Lower leg skin (tissue), 4 donors: ENCODE data around the gene QSER1. TPM values are rescaled to one million over a fixed set of nuclear protein-coding genes. Genes with fewer than 3 reads are reported as not detected.

Source experiments
- DNase-seq, 2 donors: peaks; one replicate each; pipeline ENCODE4 v3.0.0-alpha.2; 2019; ENCODE audit warnings: low spot score in 2 of 2
- H3K4me3 ChIP-seq: fragments of 200-600 bp; sonication (generic); 2 replicates; pipeline ENCODE4 v1.5.1; 2017; ENCODE audit warnings: mild to moderate bottlenecking, low read depth; ENCODE audit not compliant: poor library complexity, severe bottlenecking
- CTCF ChIP-seq, 3 donors: fragments of 450-650 bp; IDR thresholded peaks; one replicate each; pipeline ENCODE4 v1.5.1; 2016; ENCODE audit warnings: antibody characterized with exemption in 3 of 3, mild to moderate bottlenecking in 3 of 3, moderate library complexity in 2 of 3
- POLR2A ChIP-seq, 2 donors: fragments of 450-650 bp; IDR thresholded peaks; one replicate each; pipeline ENCODE4 v1.6.1; 2016 to 2017; ENCODE audit warnings: antibody characterized with exemption in 2 of 2, mild to moderate bottlenecking in 1 of 2, moderate library complexity in 1 of 2
- WGBS, 2 donors: methylation state at CpG; one replicate each; pipeline ENCODE4 v1.1.5; 2018; 5-methylcytosine and 5-hydroxymethylcytosine counted together
- intact Hi-C: fragments of 100-400 bp; cut with DNase I; formaldehyde crosslinking; loops from one replicate; pipeline ENCODE4 v1.15.0; 2023; ENCODE audit warnings: low total_unique reads
- total RNA-seq, 4 donors: library from RNA; depleted of rRNA; stranded (reverse); fragments of >200 nt; gene quantifications; one replicate each; pipeline ENCODE4 v1.1.0, GENCODE V29; 2016

The QSER1 gene
- total RNA-seq, 4 donors from 2014 or later: 27.8 to 34.2 (median 32.1) TPM

GRCh38 chr11:32874132-32874531, 18.5 kb upstream of the QSER1 start:
- H3K4me3 ChIP-seq: no peak overlapping the region
- TF ChIP-seq CTCF (IDR thresholded peaks at IDR 0.05): no peak
- no peak for TF ChIP-seq POLR2A (IDR thresholded peaks at IDR 0.05)
- intact Hi-C loops: no loop called here
- no peak for DNase-seq

- no peak for TF ChIP-seq POLR2A (IDR thresholded peaks at IDR 0.05)
- no peak for TF ChIP-seq CTCF (IDR thresholded peaks at IDR 0.05)
- DNase-seq: no peak
- H3K4me3 ChIP-seq: no peak overlapping the region
- intact Hi-C loops: no loop called here
- 55 to 60% methylated on average over 4 of the region's 4 CpGs for WGBS, 2 donors
Observed at GRCh38 chr11:32881286-32881685, 11.3 kb upstream of the QSER1 start.

- WGBS, 2 donors: 63 to 68% methylated on average over 3 of the region's 3 CpGs
- no peak for DNase-seq
- H3K4me3 ChIP-seq: no peak overlapping the region
- TF ChIP-seq CTCF (IDR thresholded peaks at IDR 0.05) (no peak), POLR2A (IDR thresholded peaks at IDR 0.05) (no peak)
- intact Hi-C loops: no loop called here
Observed at GRCh38 chr11:32883421-32883820, 9.2 kb upstream of the QSER1 start.

- DNase-seq: no peak
- intact Hi-C loops: no loop called here
- WGBS, 2 donors: 93% methylated on average over 3 of the region's 3 CpGs
- no peak overlapping the region for H3K4me3 ChIP-seq
- no peak for TF ChIP-seq CTCF (IDR thresholded peaks at IDR 0.05)
- TF ChIP-seq POLR2A (IDR thresholded peaks at IDR 0.05): no peak
Observed at GRCh38 chr11:32884023-32884422, 8.6 kb upstream of the QSER1 start.

GRCh38 chr11:32884770-32885384, 7.7 kb upstream of the QSER1 start:
- no peak for DNase-seq
- intact Hi-C loops: no loop called here
- WGBS, 2 donors: 63 to 81% methylated on average over 3 of the region's 3 CpGs
- H3K4me3 ChIP-seq: no peak overlapping the region
- no peak for TF ChIP-seq POLR2A (IDR thresholded peaks at IDR 0.05)
- no peak for TF ChIP-seq CTCF (IDR thresholded peaks at IDR 0.05)

- WGBS, 2 donors: 90 to 91% methylated on average over 9 of the region's 9 CpGs
- intact Hi-C loops: no loop called here
- no peak for TF ChIP-seq POLR2A (IDR thresholded peaks at IDR 0.05)
- no peak for TF ChIP-seq CTCF (IDR thresholded peaks at IDR 0.05)
- no peak for DNase-seq
- no peak overlapping the region for H3K4me3 ChIP-seq
Observed at GRCh38 chr11:32885556-32885955, 7.1 kb upstream of the QSER1 start.
